Stimulated activated CD8-positive, alpha-beta memory T cell treated with anti-CD3 and anti-CD28 coated beads, Interleukin-7, amount 100 ng/mL, for 24 hours (primary cell): ENCODE data around the gene CCDC78.
"Not testable (repeated sequence)": the region's sequence is repeated elsewhere in the genome, so short reads cannot be mapped to it uniquely, and the experiment has no call there.

Experiments used
- DNase-seq: peaks from one replicate; pipeline ENCODE4 v3.0.0-alpha.2; 2020; ENCODE audit warnings: low read depth

Gene CCDC78

DNA sequence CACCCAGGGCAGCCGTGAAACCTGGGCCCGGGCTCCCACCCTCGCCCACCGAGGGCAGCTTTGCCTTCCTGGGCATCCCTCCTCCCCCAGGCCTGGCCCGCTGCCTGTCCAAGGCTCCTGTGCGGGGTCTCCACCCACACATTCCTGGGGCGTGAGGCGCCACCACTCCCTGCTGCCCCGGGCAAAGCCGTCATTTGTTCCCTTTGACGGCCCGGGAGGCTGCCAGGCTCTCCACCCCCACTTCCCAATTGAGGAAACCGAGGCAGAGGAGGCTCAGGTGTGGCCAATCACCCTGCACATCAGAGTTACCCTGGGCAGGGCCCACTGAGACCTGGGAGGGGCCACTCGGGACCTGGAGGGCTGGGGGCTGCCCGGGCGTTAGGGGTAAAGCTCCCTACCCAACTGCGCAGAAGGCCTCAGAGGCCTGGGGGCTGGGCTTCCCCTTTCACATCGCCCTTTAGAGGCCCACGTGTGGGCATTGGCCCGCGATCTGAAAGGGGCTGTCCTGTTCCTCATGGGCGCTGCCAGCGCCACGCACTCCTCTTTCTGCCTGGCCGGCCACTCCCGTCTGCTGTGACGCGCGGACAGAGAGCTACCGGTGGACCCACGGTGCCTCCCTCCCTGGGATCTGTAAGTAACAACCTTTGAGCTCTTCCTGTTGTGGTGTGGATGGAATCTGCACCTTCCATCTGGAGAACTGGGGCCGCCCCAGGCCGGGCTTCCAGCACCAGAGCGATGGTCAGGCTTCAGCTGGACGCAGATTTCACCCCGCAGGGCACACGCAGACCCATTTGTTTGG, 34.5 kb upstream of the CCDC78 start, which contains the start of gene MSLN:
Gene MSLN (plus strand): TSS at position 190 of the 799 bp plus-strand sequence. CDS start 1,947 bp downstream, outside the sequence.
- DNase-seq = no peak

DNA sequence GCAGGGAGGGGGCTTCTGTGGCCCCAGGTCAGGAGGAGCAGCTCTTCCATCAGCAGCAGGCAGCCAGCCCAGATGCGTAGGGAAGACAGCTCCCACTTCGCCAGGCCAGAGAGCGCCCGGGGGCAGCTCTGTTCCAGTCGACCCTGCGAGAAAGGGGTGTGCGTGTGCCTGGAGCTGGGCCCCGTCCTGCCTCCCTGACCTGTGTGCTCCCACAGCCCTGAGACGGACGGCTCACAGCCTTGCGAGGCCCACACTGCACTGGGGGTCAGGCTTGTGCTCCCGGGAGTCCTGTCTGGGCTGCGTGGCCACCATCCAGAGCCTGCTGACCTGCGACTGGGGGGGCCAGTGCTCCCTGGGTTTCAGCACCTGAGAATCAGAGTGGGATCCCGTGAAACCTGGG, 33.8 kb upstream of the CCDC78 start:
- DNase-seq = no peak

DNA sequence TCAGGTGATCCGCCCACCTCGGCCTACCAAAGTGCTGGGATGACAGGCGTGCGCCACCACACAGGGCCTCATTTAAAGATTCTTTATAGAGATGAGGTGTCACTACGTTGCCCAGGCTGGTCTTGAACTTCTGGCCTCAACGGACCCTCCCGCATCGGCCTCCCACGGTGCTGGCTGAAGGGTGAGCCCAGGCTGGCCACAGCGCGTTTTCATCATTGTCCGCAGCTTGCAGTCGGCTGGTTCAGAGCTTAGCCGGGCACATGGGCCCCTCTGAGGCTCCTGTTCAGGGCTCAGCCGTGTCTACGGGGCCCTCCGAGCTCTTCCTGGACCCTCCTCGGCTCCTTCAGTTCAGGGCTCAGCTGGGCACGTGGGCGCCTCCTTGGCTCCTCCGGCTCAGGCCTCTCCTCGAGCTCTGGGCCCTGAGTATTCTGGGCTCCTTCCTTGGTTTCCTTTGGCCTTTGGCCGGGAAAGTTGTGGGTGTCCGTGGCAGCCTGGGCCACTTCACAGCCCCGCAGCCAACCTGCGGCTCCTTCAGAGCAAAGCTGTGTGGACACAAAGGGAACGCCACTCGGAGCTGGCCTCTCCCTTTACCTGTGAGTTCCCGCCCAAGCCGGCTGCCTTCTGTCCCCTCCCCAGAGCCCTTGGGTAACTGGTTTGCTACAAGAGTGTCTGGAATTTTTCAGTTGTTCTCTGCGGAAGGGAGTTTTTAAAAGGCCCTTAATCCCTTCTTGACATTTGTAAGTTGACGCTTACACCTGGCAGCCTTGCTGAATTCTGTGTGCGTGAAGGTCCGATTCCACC, 33.1 kb upstream of the CCDC78 start:
- no peak for DNase-seq

DNA sequence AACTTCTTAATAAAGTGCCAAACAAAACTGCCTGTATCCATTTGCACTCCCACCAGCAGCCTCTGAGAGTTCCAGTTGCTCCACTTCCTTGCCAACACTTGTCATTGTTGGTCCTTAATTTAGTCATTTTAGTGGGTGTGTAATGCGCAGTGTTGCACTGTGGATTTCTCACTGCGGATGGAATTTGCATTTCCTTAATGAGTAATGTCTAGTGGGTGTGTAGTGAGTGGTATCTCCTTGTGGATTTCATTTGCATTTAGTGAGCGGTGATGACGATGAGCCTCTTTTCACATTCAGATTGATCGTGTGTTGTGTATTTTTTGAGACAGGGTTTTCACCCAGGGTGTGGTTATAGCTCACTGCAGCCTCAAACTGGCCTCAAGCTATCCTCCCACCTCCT, 30.2 kb upstream of the CCDC78 start:
- DNase-seq = no peak

DNA sequence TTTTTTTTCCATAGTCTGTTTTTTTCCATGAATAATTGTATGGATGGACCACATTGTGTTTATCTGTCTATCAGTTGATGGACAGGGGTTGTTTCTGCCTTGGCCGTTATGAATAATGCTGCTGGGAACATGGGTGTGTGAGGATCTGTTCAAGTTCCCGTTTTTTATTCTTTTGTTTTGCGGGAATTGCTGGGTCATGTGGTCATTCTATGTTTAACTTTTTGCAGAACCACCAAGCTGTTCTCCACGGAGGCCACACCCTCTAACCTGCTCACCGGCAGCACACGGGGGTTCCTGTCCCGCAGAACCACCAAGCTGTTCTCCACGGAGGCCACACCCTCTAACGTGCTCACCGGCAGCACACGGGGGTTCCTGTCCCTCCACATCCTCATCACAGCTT, 28.4 kb upstream of the CCDC78 start:
- DNase-seq = no peak

DNA sequence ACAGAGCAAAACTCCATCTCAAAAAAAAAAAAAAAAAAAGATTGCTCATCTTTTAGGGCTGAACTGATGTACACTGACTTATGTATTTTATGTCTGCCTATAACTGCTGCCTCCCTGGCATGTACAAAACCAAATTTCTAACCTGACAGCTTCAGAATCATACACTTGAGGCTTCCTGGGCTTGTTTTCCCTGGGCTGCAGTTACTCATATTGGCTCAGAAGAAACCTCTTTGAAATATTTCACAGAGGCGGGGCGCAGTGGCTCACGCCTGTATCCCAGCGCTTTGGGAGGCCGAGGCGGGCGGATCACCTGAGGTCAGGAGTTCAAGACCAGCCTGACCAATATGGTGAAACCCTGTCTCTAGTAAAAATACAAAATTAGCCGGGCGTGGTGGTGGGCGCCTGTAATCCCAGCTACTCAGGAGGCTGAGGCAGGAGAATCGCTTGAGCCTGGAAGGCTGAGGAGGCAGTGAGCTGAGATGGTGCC, 27.9 kb upstream of the CCDC78 start:
- DNase-seq = not testable (repeated sequence)

DNA sequence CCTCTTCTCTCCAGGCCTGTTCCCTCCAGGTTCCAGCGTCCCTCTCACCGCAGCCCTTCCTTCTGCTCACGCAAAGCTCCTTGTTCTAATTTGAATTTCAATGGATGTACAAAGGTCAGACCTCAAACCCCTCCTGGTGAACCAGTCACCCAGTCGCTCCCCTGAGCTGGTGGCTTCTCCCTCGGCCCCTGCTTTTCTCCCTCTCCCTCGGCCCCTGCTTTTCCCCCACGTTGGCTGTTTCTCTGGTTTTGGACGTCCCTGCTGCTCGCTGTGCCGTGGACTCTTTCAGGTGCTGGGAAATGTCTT, 25.7 kb upstream of the CCDC78 start:
- DNase-seq = no peak

DNA sequence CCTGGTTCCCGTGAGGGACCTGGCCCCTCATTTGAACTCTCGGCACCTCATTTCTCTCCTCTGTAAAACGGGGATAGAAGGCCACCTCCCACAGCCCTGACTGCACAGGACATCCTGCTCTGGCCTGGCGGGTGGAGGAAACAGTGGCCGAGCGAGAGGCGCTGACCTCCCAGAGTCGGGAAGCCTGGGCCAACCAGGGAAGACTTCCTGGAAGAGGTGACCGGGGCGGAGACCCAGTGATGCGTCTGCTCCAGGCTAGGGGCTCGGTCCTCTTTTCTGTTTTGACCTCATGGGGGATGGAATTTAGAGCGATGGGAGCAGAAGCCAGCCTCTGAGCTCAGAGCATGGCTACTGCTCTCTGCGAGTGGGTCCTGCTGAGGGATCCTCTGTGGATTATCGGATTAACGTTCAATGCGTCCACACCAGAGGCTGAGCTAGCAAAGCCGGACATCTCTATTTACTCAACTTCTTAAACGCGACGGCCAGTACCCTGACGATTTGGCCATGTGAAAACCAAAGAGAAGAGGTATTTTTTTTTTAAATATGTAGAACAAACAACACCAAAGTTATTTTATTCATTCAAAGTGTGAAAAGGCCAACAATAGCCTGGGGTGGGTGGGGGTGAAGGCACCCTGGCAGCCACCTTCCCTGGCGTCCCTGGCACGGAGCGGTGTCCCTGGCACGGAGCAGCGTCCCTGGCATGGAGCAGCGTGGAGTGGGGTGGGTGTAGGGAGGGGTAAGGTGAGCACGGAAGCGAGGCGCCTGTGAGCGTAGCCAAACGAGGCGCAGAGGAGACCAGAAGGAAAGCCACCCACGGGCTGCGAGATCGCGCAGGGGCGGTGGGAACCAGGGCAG, 25.1 kb upstream of the CCDC78 start:
- no peak for DNase-seq

DNA sequence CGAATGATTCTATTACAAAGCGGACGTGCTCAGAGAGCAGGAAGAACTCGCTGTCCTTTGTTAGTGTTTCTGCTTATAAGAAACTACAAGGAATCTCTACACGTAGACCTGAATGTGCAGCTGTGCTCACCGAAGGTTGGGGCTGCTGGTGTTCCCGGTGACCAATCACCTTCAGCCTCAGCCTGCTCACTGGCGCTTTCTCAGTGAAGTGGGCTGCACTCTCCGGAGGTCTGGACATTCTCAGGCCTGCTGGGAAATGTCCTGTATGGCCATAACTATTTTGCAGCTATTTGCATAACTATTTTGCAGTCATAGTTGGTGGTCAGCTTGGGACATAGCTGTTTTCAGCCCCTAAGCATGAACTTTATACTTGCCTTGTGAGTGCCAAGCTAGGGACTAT, 24.2 kb upstream of the CCDC78 start:
- DNase-seq = no peak

DNA sequence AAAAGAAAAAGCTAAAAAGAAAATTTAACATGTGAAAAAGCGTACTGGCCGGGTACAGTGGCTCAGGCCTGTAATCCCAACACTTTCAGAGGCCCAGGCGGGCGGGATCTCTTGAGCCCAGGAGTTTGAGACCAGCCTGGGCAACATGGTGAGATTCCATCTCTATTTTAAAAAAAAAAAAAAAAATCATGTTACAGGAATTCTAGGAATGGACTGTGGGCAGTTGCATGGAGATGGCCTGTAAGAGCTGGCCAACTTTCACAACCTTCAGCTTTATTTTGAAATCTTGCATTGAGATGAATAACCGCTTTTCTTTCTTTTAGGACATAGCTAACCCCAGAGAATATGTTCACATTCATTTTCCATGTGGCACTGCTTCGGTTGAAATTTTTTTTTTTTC, 22.8 kb upstream of the CCDC78 start:
- no peak for DNase-seq

DNA sequence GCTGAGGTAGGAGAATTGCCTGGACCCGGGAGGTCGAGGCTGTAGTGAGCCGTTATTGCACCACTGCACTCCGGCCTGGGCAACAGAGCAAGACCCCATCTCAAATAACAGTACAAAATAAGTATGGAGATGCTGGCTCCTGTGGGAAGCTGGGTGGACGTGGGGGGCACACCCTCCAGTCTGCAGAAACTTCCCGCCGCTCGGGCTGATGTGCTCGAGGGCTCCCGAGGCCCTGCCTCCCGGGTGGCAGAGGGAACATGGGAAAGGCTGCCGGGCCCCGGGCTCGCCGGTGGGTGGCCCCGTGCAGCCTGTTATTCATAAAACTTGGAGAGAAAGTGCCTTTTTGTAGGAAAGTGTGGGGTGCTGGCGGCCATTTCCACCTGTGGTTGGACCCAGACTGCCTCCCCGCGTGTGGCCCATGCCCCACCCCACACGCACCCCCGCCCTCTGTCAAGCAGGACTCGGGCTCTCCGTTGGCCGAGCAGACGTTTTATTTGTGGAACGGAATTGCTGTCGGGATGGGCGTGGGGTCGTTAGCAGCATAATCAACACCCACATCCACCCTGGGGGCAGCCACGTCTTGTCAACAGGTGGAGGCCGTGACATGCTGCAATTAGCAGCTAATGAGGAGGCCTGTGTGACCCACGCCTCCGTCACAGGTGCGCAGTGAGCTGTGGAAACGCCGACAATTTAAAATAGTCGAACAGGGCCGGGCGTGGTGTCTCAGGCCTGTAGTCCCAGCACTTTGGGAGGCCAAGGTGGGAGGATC, 21.9 kb upstream of the CCDC78 start:
- DNase-seq = no peak

DNA sequence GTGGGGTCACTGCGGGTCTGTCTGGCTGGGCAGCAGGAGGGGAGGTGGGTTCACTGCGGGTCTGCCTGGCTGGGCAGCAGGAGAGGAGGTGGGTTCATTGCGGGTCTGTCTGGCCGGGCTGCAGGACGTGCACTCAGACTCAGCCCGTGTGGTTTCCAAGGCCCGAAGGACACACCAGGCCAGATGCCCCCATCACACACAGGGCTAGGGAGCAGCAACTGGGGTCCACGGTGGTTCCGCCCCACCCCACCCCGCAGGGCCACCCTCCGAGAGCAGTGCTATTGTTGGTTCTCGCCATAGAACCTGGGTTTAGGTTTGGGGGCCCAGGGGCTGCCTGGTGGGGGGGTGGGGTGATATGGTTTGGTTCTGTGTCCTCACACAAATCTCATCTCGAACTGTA, 20.4 kb upstream of the CCDC78 start:
- DNase-seq = no peak

DNA sequence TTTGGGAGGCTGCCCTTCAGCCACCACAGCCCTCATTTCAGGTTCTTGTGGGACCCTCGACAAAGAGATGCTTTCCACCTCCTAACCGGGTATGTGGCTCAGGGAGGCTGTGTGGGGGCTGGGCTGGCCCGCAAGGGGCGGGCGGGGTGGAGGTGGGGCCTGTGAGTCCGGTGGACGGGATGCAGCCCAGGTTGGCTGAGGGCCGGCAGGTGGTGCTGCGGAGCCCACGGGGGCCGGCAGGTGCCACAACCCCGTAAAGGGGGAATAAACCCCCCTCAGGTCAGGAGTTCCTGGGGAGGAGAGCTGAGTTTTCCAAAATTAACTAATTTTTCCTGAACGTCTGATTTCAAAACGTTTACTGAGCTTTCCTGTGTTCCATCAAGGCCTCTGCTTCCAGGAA, 19.5 kb upstream of the CCDC78 start:
- DNase-seq = no peak

DNA sequence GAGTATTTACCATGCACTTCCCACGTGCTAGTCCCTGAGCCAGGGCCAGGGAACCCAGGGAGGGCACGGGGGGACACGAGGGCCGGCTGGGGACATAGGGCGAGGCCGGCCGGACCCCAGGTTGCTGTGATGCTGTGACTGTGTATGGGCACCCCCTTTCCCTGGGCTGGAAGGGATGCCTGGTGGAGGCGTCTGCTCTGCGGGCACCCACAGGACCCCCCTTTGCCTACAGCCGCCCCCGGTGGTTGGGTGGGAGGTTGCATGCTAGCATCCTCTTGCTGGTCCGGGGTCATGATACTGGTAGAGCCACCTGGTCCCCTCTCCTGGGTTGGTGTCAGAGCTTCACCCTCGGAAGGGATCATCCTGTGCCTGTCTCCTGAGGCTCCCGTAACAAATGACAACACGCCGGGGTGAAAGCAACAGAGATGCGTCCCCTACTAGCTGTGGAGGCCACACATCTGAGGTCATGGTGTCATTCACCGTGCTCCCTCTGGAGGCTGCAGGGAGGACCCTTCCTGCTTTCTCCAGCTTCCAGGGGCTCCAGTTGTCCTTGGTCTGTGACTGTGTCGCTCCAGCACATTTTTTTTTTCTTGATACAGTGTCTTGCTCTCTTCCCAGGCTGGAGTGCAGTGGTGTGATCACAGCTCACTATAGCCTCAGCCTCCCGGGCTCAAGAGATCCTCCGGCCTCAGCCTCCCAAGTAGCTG, 17.7 kb upstream of the CCDC78 start:
- no peak for DNase-seq

DNA sequence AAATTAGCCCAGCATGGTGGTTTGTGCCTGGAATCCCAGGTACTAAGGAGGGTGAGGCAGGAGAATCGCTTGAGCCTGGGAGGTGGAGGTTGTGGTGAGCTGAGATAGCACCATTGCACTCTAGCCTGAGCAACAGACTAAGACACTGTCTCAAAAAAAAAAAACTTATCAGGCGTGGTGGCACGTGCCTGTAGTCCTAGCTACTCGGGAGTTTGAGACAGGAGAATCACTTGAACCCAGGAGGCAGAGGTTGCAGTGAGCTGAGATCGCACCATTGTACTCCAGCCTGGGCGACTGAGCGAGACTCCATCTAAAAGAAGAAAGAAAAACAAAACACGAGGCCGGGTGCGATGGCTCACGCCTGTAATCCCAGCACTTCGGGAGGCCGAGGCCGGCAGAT, 16.7 kb upstream of the CCDC78 start:
- not testable (repeated sequence) for DNase-seq

DNA sequence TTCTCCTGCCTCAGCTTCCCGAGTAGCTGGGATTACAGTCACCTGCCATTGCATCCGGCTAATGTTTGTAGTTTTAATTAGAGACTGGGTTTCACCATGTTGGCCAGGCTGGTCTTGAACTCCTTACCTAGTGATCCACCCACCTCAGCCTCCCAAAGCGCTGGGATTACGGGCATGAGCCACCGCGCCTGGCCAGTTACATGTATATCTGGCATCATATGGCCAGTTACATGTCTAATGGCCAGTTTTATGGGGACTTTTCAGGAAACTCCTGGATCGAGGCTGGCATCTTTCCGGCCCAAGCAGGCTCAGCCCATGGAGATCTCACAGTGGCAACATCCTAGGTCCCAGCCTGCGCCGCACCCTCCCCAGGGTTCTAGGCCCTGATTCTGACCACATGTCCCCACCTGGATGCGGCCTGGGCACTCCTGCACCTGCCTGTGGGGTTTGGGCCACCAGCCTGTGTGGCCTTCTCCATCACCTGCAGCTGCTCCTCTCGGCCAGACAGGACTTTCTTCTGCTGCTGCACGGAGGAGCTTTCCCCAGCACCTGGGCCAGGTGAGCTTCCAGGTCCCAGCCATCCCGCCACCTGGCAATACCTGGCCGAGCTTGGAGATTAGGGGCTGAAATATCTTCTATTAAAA, 15.9 kb upstream of the CCDC78 start:
- DNase-seq = no peak

DNA sequence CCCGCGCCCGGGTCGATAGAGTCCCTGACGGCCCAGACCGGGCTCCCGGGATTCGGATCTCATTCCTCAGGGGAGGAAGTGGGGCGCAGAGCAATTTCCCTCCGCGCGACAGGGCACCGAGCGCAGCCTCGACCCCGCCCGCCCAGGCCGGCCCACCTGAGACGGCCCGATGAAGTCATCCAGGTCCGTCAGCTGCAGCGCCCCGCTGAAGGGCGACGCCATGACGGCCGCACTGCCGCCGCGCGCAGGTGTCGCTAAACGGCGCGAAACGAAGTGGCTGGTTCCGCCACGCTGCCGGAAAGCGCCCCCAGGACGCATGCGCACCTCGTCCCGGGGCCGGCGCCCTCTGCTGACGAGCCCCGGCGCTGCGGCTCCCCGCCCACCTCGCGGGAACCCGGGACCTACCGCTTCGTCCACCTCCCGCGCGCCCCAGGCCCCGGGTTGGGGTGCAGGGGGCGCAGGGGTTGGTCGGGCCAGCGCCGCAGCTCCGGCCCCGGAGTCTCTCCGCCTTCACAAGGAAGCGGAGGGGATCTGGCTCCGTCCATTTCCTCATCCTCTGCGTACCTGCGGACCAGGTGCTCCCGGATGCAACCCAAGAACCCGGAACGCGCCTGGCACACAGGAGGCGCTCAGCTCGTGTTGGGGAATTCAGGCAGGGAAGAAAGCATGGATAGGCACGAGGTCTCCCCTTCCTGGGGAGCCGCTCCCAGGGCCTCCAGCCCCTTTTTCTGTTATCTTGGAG, 14.7 kb upstream of the CCDC78 start, which contains the start of gene CIAO3:
Gene CIAO3 (minus strand): TSS at position 234 of the 742 bp plus-strand sequence. CDS start 12 bp downstream, at position 222.
- peak; percentile 85 for DNase-seq

DNA sequence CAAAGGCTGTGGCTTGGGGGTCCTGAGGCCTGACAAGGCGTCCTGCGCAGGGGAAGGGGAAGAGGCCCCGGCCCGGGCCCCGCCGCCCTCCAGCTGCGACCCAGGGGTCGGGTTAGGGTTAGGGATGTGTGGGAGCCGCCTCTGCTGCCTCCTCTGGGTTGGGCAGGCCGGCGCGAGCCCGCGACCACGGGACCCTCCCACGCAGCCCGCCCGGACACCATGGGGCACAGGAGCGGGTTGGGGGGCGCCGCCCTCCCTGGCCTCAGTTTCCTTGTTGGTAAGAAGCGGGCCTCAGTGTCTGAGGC, 14.2 kb upstream of the CCDC78 start:
- no peak for DNase-seq

DNA sequence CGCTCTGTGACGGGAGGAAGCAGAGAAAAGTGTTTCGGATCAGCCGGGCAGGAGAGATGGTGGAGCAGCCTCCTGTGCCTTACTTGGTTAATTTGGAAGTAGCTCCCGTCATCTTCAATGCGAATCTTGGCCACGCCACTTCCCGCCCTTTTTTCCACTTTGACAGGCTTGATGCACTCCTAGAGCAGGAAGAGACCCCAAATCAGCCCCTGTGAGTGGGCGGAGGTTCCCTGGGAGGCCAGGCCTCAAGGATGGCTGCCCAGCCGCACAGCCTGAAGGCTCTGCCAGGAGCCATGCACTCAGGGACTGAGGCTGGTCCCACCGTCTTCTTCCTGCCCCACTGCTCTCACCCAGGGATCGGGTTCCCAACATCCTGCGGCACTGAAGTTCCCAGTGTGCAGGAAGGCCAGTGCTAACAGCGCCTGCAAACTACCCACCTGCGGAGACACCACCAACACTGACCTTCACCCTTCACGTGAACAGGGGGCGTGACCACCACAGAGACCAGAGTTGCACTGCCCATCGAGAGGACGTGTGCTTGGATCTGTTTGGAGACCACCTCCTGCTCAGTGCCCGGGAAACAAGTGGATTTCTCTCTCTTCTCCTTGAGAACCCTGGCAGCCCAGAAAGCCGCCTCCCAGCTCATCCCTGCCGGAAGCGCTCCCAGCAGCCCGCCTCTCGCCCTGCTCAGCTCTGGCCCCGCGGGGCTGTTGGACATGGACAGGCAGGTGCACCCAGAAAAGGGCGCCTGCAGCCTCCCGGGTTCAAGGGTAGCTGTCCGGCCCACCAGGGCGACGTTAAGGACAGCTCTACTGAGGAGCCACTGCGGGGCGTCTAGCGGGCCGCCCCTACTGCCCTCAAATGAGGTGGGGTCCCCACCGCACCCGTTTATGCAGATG, 13.6 kb upstream of the CCDC78 start:
- no peak for DNase-seq
